HG03520 (cell line): Measurements from ENCODE around the gene XCR1.
"Not testable (repeated sequence)": the region's sequence is repeated elsewhere in the genome, so short reads cannot be mapped to it uniquely, and the experiment has no call there.

ENCODE experiments used
- ATAC-seq: cut with Tn5 transposase; IDR thresholded peaks from one replicate; pipeline ENCODE4 v1.9.1; 2021; ENCODE audit warnings: mild to moderate bottlenecking, moderate library complexity; ENCODE audit not compliant: unreplicated experiment

The XCR1 gene

GRCh38 chr3:46007280-46007679, 20.0 kb downstream of the XCR1 start:
- no peak for ATAC-seq

GRCh38 chr3:46006238-46007032, 20.8 kb downstream of the XCR1 start:
- ATAC-seq = no peak

- not testable (repeated sequence) for ATAC-seq
Measured at GRCh38 chr3:46003706-46004105, 23.6 kb downstream of the XCR1 start.

DNA sequence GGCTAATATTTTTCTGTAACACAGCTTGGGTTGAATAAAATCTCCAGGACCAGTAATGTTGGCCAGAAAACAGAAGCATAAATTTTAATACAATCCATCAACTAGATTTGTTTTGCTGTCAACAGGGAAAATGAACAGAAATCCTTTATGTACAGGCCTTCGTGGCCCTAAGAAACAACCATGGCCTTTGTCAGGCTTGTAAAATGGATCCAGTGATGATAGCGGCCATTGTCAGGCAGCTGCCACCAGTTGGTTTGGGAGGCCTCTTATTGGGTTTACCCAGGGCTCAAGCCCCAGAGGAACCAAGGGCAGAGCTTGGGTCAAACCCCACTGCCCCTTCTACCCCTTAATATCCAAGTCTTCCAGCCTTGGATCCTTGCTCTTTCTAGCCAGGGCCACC, 26.1 kb downstream of the XCR1 start:
- no peak for ATAC-seq

DNA sequence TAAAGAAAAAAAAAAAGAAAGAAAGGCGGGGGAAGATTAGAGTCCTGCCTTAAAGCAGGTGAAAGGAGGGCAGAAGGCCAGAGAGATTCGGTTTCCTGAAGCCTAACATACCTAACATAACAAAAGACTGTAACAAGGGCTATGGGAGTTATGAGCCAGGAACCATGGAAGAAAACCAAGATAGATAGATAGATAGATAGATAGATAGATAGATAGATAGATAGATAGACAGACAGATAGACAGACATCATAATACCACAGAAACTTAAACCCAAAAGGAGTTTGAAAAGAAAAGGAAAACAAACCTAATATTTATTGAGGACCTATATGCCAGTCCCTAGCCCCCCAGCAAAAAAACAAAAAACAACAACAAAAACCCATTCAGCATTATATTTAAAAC, 29.3 kb downstream of the XCR1 start:
- no peak for ATAC-seq

- ATAC-seq = not testable (repeated sequence)
Measured at GRCh38 chr3:45997499-45997898, 29.8 kb downstream of the XCR1 start.

DNA sequence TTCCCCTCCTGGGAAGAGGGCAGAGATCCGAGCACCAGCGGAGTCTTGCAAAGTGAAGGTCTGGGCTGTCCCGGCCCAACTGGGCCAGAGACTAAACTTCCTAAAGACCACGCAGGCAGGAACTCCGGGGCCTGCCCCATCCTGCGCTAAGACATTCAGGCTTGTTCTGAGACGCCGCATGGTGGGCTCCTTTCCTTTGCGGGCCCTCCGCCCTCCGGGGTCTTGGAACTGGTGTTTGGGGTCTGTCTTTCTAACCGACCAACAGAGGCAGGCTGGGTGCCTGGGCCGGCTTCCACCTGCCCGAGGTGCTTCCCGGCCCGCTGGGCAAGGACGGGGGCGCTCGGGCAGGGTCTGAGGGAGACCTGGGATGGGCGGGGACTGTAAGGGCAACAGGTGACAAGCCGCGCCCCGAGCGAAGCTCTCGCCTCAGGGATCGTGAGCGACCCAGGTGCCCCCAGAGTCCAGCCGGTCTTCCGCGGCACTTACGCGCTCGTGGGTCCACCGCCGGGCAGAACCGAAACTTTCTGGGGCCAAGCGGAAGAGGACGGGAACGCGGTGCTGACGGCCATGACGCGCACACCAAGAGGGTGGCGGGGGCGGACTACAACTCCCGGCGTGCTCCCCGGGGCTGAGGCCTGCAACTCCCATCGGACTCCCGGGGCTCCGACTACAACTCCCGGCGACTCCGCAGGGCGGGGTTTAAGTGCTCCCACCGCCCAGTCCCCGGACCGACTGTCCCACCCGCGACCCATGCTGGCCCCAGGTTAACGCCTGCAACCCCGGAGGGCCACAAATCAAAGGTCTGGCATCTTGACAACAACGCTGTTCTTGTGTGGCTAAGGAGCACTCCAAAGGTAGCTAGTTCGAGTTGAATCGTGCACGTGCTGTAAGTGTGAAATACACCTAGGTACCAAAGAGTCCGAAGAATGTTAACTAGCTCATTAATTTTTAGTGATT, 31.8 kb downstream of the XCR1 start, which contains the start of gene FYCO1:
Gene FYCO1, minus strand, starts transcription at position 589 of the 957 bp plus-strand sequence. CDS start 10,914 bp downstream, outside the sequence.
- peak; percentile 83 for ATAC-seq

DNA sequence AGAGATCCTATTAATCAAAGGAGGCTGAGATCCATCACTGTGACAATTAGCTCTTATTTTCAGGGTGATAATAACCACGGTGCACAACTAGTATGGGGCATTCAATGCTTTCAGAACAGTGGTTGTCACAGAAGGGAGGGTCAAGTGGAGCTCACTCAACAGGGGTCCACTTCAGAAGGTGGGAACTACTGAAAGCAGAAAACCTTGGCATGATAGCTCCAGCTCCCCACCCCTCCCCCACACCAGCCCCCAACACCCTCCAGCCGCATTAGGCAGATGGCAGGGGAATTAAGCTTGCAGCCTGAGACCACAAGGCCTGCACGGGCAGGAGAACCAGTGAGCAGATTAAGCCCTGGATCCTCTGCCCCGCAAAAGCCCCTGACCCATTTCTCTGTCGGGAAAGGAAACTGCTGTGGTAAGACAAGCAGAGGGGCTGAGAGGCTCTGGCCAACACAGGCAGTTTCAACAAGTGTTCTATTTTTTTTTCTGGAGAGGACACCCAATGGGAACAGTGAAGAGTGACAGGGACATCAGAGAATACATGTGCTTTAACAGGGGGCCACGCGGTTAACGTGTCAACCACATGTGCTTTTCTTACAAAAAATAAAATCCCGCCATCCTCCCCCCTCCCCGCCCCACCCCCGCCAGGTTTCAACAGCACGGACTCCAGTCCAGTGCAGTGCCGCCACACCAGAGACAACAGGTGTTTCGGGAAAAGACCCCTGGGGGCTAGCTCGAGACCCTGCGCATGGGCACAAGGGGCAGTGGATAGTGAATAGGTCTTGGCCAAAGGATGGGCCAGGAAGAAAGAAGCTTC, 32.7 kb downstream of the XCR1 start:
- peak; percentile 11 for ATAC-seq

GRCh38 chr3:45993421-45994027, 33.8 kb downstream of the XCR1 start:
- ATAC-seq = no peak

GRCh38 chr3:45992821-45993221, 34.5 kb downstream of the XCR1 start:
- ATAC-seq = no peak

GRCh38 chr3:45992133-45992729, 35.1 kb downstream of the XCR1 start:
- ATAC-seq = no peak

DNA sequence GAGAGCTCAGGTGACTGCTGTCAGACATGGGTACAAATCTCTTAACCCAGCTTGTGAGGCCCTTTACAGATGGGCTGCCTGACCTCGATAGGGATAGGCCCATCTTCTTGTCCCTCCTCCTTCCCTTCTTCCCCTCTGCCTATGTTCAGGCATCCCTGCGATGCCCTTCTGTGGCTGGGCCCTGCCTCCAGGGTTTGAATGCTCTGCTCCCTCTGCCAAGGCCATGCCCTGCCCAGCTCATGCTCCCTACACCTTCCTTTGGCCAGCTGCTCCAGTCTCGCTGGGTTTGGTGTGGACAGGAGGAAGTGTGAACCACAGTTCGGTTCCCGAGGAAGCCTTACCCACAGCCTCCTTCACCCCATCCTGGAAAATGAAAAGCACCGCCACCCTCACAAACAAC, 35.9 kb downstream of the XCR1 start:
- ATAC-seq = no peak

DNA sequence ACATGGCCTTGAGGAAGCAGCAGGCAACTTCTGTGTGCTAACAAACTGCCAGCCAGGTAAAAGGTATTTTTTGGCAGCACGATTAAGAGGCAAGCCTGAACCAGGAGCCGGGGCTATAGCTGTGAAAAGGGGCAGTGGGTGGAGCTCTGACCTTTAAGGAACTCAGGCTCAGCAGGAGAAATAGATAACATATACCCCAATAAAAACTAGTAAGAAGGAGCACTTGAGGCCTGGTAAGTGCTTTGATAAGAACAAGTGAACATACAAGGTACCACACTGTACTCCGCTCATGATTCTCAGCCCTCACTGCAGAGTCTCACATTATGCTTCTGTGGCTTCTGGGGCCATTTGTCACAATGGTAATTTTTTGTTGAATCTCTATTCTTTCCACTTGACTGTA, 37.1 kb downstream of the XCR1 start:
- no peak for ATAC-seq

- ATAC-seq = no peak
Measured at GRCh38 chr3:45988804-45989203, 38.5 kb downstream of the XCR1 start.

GRCh38 chr3:45988362-45988761, 38.9 kb downstream of the XCR1 start:
- ATAC-seq = no peak

DNA sequence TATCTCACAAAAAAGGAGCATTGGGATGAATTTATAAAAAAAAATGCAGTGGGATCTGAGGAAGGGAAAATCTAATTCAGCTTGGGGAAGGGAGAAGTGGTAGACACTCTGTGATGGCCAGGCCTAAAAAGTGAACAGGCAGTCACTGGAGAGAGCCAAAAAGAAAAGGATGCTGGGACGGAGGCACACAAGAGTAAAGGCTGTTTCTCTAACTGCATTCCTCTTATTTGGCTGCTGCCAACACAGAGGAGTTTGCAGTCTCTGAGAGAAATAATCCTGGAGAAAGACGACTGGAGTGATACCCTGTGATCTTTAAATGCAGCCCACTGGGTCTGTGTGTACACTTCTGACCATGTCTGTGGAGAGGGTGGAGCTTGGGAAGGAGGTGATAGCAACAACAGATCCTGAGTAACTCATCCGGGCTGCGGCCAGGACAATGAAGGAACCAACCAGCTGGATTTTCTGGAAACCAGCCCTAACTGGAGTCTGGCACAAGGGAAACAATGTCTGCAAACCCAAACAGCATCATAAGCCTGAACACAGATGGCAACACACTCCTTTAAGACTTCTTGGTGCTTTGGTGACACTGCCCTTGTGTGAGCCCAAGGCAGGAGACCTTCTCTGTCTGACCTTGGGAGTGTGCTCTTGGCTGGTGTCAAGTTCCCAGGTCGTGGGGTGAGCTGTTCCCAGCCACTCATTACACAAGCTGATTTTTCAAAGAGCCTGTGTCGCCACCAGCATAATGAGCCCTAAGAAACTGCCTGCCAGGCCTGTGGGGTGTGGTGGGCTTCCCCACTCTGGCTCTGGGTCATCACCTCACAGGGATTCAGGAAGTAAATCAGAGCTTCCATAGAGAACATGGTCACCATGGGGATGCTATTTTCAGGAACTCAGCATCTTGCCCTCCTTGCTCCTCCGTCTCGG, 39.7 kb downstream of the XCR1 start:
- no peak for ATAC-seq

- no peak for ATAC-seq
Measured at GRCh38 chr3:45986303-45986982, 40.8 kb downstream of the XCR1 start.

GRCh38 chr3:45985532-45986302, 41.6 kb downstream of the XCR1 start:
- no peak for ATAC-seq
